Measurements from ENCODE around the gene NUP133. TPM values are rescaled to one million over a fixed set of nuclear protein-coding genes. Genes with fewer than 3 reads are reported as not detected.

Gene NUP133
- total and polyA plus RNA-seq, 4 donors: 5.7 to 22.7 (median 10.4) TPM

GRCh38 chr1:229531326-229531725 lies 23.2 kb upstream of the NUP133 start:
- H3K4me1 ChIP-seq (ENCODE audit: control insufficient read depth in 4 of 4, insufficient read depth in 4 of 4, low read length in 3 of 4): no peaks in the 10 kb centered on the region
- no peaks in the 10 kb centered on the region for H3K9me3 ChIP-seq (ENCODE audit: control insufficient read depth in 4 of 4, low read length in 3 of 4)
- no peak overlapping the region for H3K9ac ChIP-seq (ENCODE audit: low read depth in 1 of 2, low read length in 2 of 2)
- TF ChIP-seq HNF4G (IDR thresholded peaks at IDR 0.05): no peak
- TF ChIP-seq MAX (IDR thresholded peaks at IDR 0.05): no peak
- no peak for TF ChIP-seq NR2F2 (IDR thresholded peaks at IDR 0.05)
- no peak for TF ChIP-seq GABPA (IDR thresholded peaks at IDR 0.05 in 1 of 2, conservative IDR thresholded peaks at IDR 0.05 in 1 of 2)
- TF ChIP-seq FOXA2 (IDR thresholded peaks at IDR 0.05): no peak
- no peak for TF ChIP-seq SP1 (IDR thresholded peaks at IDR 0.05)
- no peak for TF ChIP-seq REST (IDR thresholded peaks at IDR 0.05)
- TF ChIP-seq, protein P1, sequence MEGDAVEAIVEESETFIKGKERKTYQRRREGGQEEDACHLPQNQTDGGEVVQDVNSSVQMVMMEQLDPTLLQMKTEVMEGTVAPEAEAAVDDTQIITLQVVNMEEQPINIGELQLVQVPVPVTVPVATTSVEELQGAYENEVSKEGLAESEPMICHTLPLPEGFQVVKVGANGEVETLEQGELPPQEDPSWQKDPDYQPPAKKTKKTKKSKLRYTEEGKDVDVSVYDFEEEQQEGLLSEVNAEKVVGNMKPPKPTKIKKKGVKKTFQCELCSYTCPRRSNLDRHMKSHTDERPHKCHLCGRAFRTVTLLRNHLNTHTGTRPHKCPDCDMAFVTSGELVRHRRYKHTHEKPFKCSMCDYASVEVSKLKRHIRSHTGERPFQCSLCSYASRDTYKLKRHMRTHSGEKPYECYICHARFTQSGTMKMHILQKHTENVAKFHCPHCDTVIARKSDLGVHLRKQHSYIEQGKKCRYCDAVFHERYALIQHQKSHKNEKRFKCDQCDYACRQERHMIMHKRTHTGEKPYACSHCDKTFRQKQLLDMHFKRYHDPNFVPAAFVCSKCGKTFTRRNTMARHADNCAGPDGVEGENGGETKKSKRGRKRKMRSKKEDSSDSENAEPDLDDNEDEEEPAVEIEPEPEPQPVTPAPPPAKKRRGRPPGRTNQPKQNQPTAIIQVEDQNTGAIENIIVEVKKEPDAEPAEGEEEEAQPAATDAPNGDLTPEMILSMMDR (IDR thresholded peaks at IDR 0.05; ENCODE audit: low read depth, low read length, missing input control): no peak
- no peak for TF ChIP-seq RXRA (IDR thresholded peaks at IDR 0.05)
- no peak for TF ChIP-seq EGR1 (IDR thresholded peaks at IDR 0.05; ENCODE audit: low read depth in 2 of 2)
- no peak for TF ChIP-seq JUND (IDR thresholded peaks at IDR 0.05)
- no peak for TF ChIP-seq RAD21 (IDR thresholded peaks at IDR 0.05)
- TF ChIP-seq FOXA1 (IDR thresholded peaks at IDR 0.05): no peak
- no peak for TF ChIP-seq TAF1 (conservative IDR thresholded peaks at IDR 0.05)
- TF ChIP-seq ZBTB33 (IDR thresholded peaks at IDR 0.05): no peak
- no peak for TF ChIP-seq YY1 (IDR thresholded peaks at IDR 0.05)
- no peak for TF ChIP-seq ATF3 (IDR thresholded peaks at IDR 0.05)
- no peak for TF ChIP-seq HNF4A (conservative IDR thresholded peaks at IDR 0.05)
- H3K27me3 ChIP-seq (ENCODE audit: control insufficient read depth in 4 of 4, insufficient read depth in 4 of 4, low read length in 3 of 4): no peaks in the 10 kb centered on the region
- no peak for DNase-seq (ENCODE audit: low spot score)
- H3K27ac ChIP-seq (ENCODE audit: low read depth in 1 of 2, low read length in 2 of 2): no peak overlapping the region
- WGBS: 97% methylated on average over 6 of the region's 6 CpGs
- H3K36me3 ChIP-seq (ENCODE audit: control insufficient read depth in 4 of 4, insufficient read depth in 3 of 4, low read depth in 1 of 4, low read length in 3 of 4): peaks cover 17 to 47% (median 28%) of the 10 kb centered on the region in 4 donors
- no peak overlapping the region for H3K4me3 ChIP-seq (ENCODE audit: low read depth in 1 of 3, low read length in 3 of 3)

Measured in liver (tissue), 9 donors.